GM18907 (cell line): ENCODE results near the gene RNGTT.
"Not testable (repeated sequence)": the region's sequence is repeated elsewhere in the genome, so short reads cannot be mapped to it uniquely, and the experiment has no call there.

Experiments used
- ATAC-seq: cut with Tn5 transposase; IDR thresholded peaks from one replicate; pipeline ENCODE4 v1.9.1; 2021; ENCODE audit warnings: mild to moderate bottlenecking, moderate library complexity; ENCODE audit not compliant: unreplicated experiment

The RNGTT gene

GRCh38 chr6:88741939-88742338 lies 221.5 kb downstream of the RNGTT start:
- no peak for ATAC-seq

GRCh38 chr6:88741071-88741470 lies 222.3 kb downstream of the RNGTT start:
- no peak for ATAC-seq

DNA sequence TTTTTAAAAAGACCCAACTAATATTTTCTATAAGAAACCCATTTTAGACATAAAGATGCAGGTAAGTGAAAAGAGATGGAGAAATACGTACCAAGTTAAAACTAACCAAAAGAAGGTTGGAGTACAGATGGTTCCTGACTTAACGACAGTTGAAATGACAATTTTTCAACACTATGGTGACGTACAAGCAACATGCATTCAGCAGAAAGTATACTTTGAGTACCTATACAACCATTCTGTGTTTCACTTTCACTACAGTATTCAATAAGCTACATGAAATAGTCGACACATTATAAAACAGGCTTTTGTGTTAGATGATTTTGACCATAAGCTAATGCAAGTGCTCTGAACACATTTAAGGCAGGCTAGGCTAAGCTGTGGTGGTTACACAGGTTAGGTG lies 228.9 kb downstream of the RNGTT start:
- ATAC-seq: no peak

DNA sequence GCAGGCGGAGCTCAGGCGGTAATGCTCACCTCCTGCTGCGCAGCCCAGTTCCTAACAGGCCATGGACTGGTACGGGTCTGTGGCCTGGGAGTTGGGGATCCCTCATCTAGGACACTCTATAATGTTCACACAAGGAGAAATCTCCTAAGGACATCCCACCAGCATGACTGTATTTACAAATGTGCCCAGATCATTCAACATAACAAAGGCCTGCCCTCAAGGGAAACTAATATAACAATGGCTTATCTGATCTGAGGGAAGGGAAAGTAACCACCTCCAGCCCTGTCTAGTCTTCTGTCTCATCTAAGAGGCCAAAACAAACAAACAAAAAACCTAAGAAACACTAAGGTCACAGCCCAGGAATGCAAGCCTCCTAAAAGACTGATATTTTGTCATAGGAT lies 232.8 kb downstream of the RNGTT start:
- ATAC-seq: no peak

DNA sequence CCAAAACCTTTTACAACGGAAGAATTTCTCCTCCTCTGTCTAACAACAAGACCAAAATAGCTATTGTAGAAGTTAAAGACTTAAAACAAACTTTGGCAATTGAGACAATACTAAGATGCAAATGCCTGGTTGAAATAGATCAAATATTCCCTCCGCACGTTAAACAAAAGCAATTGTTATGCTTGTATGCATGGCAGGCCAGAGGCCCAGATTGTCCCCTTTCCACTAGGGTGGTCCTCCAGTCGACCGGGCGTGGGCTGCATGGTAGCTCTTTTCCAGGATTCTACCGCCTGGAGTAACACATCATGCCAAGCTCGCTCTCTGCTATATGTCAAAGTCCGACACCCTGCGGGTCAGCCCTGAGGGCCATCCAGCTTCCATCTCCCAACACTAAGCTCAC lies 234.7 kb downstream of the RNGTT start:
- no peak for ATAC-seq

GRCh38 chr6:88726409-88726808 lies 237.0 kb downstream of the RNGTT start:
- not testable (repeated sequence) for ATAC-seq

DNA sequence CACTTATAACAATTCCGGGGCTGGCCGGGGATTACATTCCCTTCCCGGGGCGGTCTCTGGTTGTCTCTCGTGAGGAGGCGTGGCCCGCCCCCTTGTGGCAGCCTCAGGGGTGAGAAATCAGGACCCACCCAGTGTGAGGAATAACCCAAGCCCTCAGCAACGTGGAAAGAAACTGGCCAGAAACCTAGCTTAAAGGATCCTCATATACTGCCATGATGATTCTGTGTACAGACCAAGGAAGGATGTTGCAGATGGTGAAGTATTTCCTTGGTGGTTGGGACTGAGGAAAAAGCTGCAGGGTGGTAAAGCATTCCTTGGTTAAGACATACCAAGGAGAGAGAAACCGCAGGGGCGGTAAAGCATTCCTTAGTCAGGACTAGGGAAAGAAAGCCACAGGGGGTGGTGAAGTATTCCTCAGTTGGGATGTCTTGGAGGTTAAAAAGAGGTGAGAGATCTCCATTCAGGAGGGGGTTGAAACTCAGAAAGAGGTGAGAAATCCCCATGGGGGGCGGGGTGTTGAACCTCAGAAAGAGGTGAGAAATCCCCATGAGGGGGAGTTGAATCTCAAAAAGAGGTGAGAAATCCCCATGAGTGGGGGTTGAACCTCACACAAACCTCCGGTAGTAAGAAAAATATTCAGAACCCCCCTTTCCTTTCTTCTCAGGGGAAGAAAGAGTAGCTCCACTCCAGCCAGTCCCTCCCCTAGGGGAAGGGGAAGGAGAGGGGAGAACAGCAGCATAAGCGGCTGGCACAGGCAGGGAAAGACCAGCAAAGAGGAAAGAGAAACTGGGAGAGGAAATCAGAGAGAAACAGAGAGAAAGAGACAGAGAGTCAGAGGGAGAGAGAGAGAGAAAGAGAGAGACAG lies 238.1 kb downstream of the RNGTT start:
- no peak for ATAC-seq

DNA sequence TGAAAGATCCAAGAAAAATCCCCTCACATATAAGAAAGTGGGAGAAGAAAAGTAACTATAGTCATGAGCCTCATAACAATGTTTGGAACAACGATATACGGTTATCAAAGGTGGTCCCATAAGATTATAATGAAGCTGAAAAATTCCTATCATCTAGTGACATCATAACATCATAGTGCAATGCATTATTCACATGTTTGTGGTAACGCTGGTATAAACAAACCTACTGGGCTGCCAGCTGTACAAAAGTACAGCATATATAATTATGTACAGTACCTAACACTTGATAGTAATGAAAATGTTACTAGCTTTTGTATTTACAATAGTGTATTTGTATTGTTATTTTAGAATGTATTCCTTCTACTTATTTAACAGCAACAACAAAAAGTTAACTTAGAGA lies 240.7 kb downstream of the RNGTT start:
- ATAC-seq: no peak

- ATAC-seq: not testable (repeated sequence)
These were observed 247.0 kb downstream of the RNGTT start for GRCh38 chr6:88716399-88716798.

GRCh38 chr6:88712243-88712936 lies 251.0 kb downstream of the RNGTT start:
- ATAC-seq: no peak

DNA sequence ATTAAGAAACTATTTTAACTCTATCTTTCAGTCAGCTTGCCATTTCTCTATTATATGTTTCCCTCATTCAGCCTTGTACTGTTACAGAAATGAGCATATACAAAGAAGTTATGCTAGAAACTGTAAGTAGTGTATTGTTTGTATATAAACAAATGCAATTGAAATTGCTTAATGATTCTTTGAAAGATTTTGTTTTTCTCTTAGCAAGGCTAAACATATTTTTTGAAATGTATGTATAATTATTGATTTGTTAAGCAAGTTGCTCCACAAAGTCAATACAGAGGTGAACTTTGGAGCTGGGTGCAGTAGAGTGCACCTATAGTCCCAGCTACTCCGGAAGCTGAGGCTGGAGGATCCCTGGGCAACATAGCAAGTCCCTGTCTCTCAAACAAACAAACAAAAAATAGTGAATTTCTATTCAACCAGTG lies 253.6 kb downstream of the RNGTT start:
- ATAC-seq: no peak

GRCh38 chr6:88708197-88708744 lies 255.1 kb downstream of the RNGTT start:
- no peak for ATAC-seq

DNA sequence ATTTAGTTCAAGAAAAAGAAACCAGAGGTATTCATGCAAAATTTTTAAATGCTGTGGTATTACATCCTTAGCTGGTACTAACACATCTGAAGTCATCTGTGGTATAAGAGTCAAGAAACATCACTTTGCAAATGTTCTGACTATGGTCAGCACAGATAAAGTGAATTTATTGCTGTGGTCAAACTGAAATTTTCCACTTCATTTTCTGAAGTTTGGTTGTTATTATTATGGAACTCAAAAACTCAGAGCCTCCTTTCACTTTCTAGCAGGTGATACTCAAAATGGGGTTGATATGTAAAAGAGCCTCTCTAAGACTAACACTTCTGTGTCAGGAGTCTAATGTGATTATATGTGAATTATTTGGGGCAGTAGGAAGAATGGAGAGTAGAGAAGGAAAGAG lies 257.8 kb downstream of the RNGTT start:
- ATAC-seq: peak; percentile 81

DNA sequence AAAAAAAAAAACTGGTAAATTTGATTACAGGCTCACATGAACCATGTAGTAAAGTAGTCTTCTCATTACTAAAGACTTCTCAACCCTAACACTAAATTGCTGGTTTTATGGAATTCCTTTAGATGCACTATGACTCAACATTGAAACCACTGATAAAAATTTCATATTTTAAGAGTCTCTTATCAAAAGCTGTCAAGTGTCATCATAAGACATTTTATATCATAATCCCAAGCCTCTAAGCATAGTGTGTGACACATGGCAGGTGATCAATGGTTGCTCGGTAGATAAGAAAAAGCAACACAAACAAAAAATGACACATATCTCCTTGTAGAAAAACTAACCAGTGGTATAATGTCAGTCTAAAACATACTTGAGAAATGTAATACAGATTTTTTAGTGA lies 258.4 kb downstream of the RNGTT start:
- no peak for ATAC-seq

DNA sequence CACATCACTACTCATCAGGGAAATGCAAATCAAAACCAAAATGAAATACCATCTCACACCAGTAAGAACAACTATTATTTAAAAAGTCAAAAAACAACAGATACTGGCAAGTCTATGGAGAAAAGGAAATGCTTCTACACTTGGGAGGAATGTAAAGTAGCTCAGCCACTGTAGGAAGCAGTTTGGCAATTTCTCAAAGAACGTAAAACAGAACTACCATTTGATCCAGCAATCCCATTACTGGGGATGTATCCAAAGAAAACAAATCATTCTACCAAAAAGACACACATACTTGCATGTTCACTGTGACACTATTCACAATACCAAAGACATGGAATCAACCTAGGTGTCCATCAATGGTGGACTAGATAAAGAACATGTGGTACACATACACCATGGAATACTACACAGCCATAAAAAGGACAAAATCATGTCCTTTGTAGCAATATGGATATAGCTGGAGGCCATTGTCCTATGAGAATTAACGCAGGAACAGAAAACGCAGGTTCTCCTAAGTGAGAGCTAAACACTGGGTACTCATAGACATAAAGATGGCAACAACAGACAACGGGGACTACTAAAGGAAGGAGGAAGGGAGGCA lies 260.4 kb downstream of the RNGTT start:
- ATAC-seq: no peak

GRCh38 chr6:88698661-88699060 lies 264.8 kb downstream of the RNGTT start:
- ATAC-seq: no peak

DNA sequence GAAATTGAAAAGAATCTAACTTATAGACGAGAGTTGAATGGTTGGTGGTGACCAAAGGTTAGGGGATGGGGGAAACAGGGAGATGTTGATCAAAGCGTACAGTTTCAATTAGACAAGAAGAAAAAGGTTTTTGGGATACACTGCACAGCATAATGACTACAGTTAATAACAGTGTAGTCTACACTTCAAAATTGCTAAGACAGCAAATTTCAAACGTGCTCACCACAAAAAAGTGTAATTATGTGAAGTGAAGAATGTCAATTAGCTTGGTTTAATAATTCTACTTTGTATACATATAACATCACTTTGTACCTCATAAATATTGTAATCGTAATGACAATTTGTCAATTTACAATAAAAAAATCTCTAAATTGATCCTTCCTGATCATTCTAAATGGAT lies 267.5 kb downstream of the RNGTT start:
- ATAC-seq: no peak

DNA sequence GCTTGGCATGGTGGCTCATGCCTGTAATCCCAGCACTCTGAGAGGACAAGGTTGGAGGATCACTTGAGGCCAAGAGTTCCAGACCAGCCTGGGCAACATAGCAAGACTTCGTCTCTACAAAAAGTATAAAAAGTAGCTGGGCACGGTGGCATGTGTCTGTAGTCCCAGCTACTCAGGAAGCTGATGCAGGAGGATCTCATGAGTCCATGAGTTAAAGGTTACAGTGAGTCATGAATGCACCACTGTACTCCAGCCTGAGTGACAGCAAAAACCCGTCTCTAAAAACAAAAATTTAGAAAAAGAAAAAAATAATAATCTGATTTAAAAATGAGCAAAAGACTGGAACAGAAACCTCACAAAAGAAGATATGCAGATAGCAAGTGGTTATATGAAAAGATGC lies 279.7 kb downstream of the RNGTT start:
- no peak for ATAC-seq

- ATAC-seq: no peak
These were observed 282.8 kb downstream of the RNGTT start for GRCh38 chr6:88680654-88681053.

- ATAC-seq: no peak
These were observed 283.6 kb downstream of the RNGTT start for GRCh38 chr6:88679841-88680240.

DNA sequence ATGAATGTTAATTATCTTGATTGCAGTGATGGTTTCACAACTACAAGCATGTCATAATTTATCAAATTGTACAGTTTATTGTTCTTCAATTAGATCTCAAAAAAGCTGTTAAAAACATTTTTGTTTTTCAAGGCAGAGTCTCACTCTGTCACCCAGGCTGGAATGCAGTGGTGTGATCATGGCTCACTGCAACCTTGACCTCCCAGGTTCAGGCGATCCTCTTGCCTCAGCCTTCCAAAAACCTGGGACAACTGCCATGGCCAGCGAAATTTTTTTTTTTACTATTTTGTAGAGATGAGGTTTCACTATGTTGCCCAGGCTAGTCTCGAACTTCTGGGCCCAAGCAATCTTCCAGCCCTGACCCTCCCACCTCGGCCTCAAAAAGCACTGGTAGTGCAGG lies 286.1 kb downstream of the RNGTT start:
- no peak for ATAC-seq

- no peak for ATAC-seq
These were observed 291.8 kb downstream of the RNGTT start for GRCh38 chr6:88671624-88672023.
